Mesenchymal stem cell (in vitro differentiated cells and primary cell): ENCODE data around the gene SLC38A4.

Experiments
- DNase-seq: peaks from one replicate; pipeline ENCODE4 v3.0.0-alpha.2; 2013
- H2AFZ ChIP-seq: one replicate; pipeline ENCODE4 v1.6.1; 2013; ENCODE audit warnings: low read depth, mild to moderate bottlenecking, control low read depth, inconsistent platforms, low read length, moderate library complexity
- H2AK5ac ChIP-seq: 2 replicates; pipeline ENCODE4 v1.6.1; 2013; ENCODE audit warnings: low read length, moderate library complexity, mild to moderate bottlenecking, inconsistent platforms; ENCODE audit not compliant: severe bottlenecking
- H2BK120ac ChIP-seq: one replicate; pipeline ENCODE4 v1.6.1; 2013; ENCODE audit warnings: low read depth, mild to moderate bottlenecking, inconsistent platforms, low read length, moderate library complexity
- H2BK12ac ChIP-seq, 2 experiments: one replicate each; pipeline ENCODE4 v1.6.1; 2013; ENCODE audit warnings: inconsistent platforms in 2 of 2, low read length in 2 of 2, mild to moderate bottlenecking in 2 of 2, moderate library complexity in 2 of 2, control low read depth in 1 of 2
- H2BK15ac ChIP-seq: one replicate; pipeline ENCODE4 v1.6.1; 2013; ENCODE audit warnings: mild to moderate bottlenecking, low read depth, inconsistent platforms; ENCODE audit not compliant: poor library complexity, severe bottlenecking
- H2BK5ac ChIP-seq: 2 replicates; pipeline ENCODE4 v1.6.1; 2013; ENCODE audit warnings: low read depth, mild to moderate bottlenecking, low read length, control low read depth, inconsistent platforms; ENCODE audit not compliant: poor library complexity, severe bottlenecking
- H3K14ac ChIP-seq, 2 experiments: one replicate each; pipeline ENCODE4 v1.6.1; 2013; ENCODE audit warnings: inconsistent platforms in 2 of 2, low read length in 2 of 2, control low read depth in 1 of 2, mild to moderate bottlenecking in 1 of 2, moderate library complexity in 1 of 2
- H3K18ac ChIP-seq, 2 experiments: one replicate each; pipeline ENCODE4 v1.6.1; 2013; ENCODE audit warnings: inconsistent platforms in 2 of 2, low read length in 2 of 2, control low read depth in 1 of 2, low read depth in 1 of 2, mild to moderate bottlenecking in 1 of 2
- H3K23ac ChIP-seq, 2 experiments: one replicate each; pipeline ENCODE4 v1.6.1; 2013; ENCODE audit warnings: inconsistent platforms in 2 of 2, low read length in 2 of 2, mild to moderate bottlenecking in 2 of 2, moderate library complexity in 2 of 2, control low read depth in 1 of 2
- H3K27ac ChIP-seq: 2 replicates; pipeline ENCODE4 v1.5.1; 2013; ENCODE audit warnings: mild to moderate bottlenecking, moderate library complexity, low read length, control low read depth, inconsistent platforms; ENCODE audit not compliant: poor library complexity, severe bottlenecking
- H3K27me3 ChIP-seq, 2 experiments: 2 replicates each; pipeline versions ENCODE4 v1.6.1 to v1.7.0; 2013; ENCODE audit warnings: low read length in 2 of 2, mild to moderate bottlenecking in 2 of 2, moderate library complexity in 2 of 2, control low read depth in 1 of 2, inconsistent platforms in 1 of 2; ENCODE audit not compliant: control insufficient read depth in 1 of 2, insufficient read depth in 1 of 2
- H3K36me3 ChIP-seq, 2 experiments: 2 replicates each; pipeline versions ENCODE4 v1.6.1 to v1.7.0; 2013; ENCODE audit warnings: low read length in 2 of 2, control low read depth in 1 of 2, inconsistent platforms in 1 of 2, low read depth in 1 of 2, mild to moderate bottlenecking in 1 of 2; ENCODE audit not compliant: insufficient read depth in 2 of 2, control insufficient read depth in 1 of 2
- H3K4ac ChIP-seq, 2 experiments: one replicate each; pipeline ENCODE4 v1.6.1; 2013; ENCODE audit warnings: inconsistent platforms in 2 of 2, low read length in 2 of 2, mild to moderate bottlenecking in 2 of 2, moderate library complexity in 2 of 2, control low read depth in 1 of 2, low read depth in 1 of 2
- H3K4me1 ChIP-seq: 2 replicates; pipeline ENCODE4 v1.6.1; 2013; ENCODE audit warnings: low read depth, low read length, control low read depth; ENCODE audit not compliant: control insufficient read depth, insufficient read depth
- H3K4me2 ChIP-seq: 2 replicates; pipeline ENCODE4 v1.6.1; 2013; ENCODE audit warnings: low read length, mild to moderate bottlenecking, inconsistent platforms; ENCODE audit not compliant: poor library complexity, severe bottlenecking
- H3K4me3 ChIP-seq, 2 experiments: 2 replicates each; pipeline versions ENCODE4 v1.5.1 to v1.7.0; 2013; ENCODE audit warnings: low read length in 2 of 2, mild to moderate bottlenecking in 2 of 2, control low read depth in 1 of 2, low read depth in 1 of 2; ENCODE audit not compliant: insufficient read depth in 1 of 2
- H3K79me1 ChIP-seq: replicated peaks from 2 replicates; pipeline ENCODE4 v1.6.1; 2013; ENCODE audit warnings: mild to moderate bottlenecking, control low read depth, low read length, inconsistent platforms; ENCODE audit not compliant: poor library complexity, severe bottlenecking
- H3K9ac ChIP-seq: 2 replicates; pipeline ENCODE4 v1.7.0; 2013; ENCODE audit warnings: mild to moderate bottlenecking, low read length, moderate library complexity
- H3K9me3 ChIP-seq: 2 replicates; pipeline ENCODE4 v1.7.0; 2013; ENCODE audit warnings: mild to moderate bottlenecking, low read length; ENCODE audit not compliant: control insufficient read depth
- H4K8ac ChIP-seq: one replicate; pipeline ENCODE4 v1.6.1; 2013; ENCODE audit warnings: inconsistent platforms, mild to moderate bottlenecking, low read length, moderate library complexity
- H4K91ac ChIP-seq: one replicate; pipeline ENCODE4 v1.6.1; 2013; ENCODE audit warnings: mild to moderate bottlenecking, low read length, inconsistent platforms
- WGBS: methylation state at CpG from one replicate; pipeline ENCODE4 v1.1.7; 2013; ENCODE audit warnings: mixed read lengths; 5-methylcytosine and 5-hydroxymethylcytosine counted together

SLC38A4 gene

DNA sequence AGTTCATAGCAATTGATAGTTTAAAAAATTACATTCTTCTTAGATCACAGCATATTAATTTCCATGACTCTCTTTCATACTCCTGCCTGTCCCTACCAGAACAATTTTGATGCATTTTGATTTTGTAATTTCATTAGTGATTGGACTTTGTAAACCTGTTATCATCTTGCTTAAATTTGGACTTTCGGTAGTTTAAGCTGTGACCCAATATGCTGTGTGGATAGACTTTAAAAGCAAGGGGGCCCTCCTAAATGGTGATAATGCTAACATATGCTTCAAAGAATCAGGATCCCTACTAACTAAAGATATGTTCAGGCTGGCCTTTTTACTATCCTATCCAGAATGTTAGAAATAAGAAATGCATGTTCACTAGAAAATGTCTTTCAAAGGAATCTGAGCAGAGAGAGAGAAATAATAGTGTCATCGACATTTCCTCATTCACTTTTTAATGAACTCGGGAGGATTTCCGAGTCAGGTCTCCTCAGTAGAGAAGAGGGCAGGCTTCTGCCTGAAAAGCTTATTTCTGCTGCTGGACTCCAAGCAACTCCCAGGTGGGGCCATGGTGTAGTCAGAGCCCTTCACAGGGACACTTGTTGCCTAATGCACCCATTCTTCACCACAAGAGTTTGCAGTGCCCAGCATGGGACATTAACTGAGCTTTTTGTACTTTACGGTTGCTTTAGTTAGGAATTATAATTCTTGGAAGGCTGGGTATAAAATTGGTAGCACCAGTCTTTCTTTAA lies 16.7 kb downstream of the SLC38A4 start:
- H3K14ac ChIP-seq: no peak overlapping the region
- H3K4me2 ChIP-seq: no peak overlapping the region
- H3K23ac ChIP-seq: no peak overlapping the region
- no peak overlapping the region for H3K4ac ChIP-seq
- H2BK120ac ChIP-seq: no peak overlapping the region
- H3K9me3 ChIP-seq: no peaks in the 10 kb centered on the region
- no peak overlapping the region for H3K4me3 ChIP-seq
- no peak for DNase-seq
- no peak overlapping the region for H2AK5ac ChIP-seq
- H3K9ac ChIP-seq: no peak overlapping the region
- H2BK12ac ChIP-seq: no peak overlapping the region
- no peak overlapping the region for H2BK5ac ChIP-seq
- H3K4me1 ChIP-seq: no peaks in the 10 kb centered on the region
- H2AFZ ChIP-seq: no peak overlapping the region
- H3K27me3 ChIP-seq: no peaks in the 10 kb centered on the region
- no peak overlapping the region for H3K18ac ChIP-seq
- H3K36me3 ChIP-seq: no peaks in the 10 kb centered on the region
- H3K27ac ChIP-seq: no peak overlapping the region
- H4K91ac ChIP-seq: no peak overlapping the region
- H4K8ac ChIP-seq: no peak overlapping the region
- 73% methylated on average over 5 of the region's 5 CpGs for WGBS
- H3K79me1 ChIP-seq: no peaks in the 10 kb centered on the region
- H2BK15ac ChIP-seq: no peak overlapping the region

DNA sequence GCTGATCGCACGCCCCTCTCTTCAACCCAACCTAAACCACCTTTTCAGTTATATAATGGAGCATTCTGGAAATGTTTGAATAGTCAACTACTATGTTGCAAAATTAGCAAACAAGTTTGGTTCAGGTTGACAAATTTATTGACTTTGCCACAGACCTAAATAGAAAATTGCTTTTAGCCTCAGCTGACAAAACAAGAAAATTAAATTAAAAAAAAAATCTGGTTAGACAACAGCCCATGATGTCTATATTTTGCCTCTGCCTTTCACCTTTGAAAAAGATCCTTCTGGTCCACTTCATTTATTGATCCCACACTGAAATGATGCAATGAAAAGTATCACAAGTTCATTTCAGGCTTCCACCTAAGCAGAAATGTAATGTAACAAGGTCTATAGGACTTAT lies 17.5 kb downstream of the SLC38A4 start:
- no peak overlapping the region for H3K23ac ChIP-seq
- no peaks in the 10 kb centered on the region for H3K4me1 ChIP-seq
- H3K4me3 ChIP-seq: no peak overlapping the region
- H2BK12ac ChIP-seq: no peak overlapping the region
- H3K79me1 ChIP-seq: no peaks in the 10 kb centered on the region
- H2BK5ac ChIP-seq: no peak overlapping the region
- no peaks in the 10 kb centered on the region for H3K9me3 ChIP-seq
- no peak overlapping the region for H3K18ac ChIP-seq
- no peak for DNase-seq
- no CpG with 5 or more reads among the region's 2 CpGs for whole genome bisulfite sequencing
- no peak overlapping the region for H2BK15ac ChIP-seq
- H3K27ac ChIP-seq: no peak overlapping the region
- no peak overlapping the region for H3K4ac ChIP-seq
- no peak overlapping the region for H3K4me2 ChIP-seq
- H2AK5ac ChIP-seq: no peak overlapping the region
- no peak overlapping the region for H3K9ac ChIP-seq
- no peaks in the 10 kb centered on the region for H3K27me3 ChIP-seq
- H4K8ac ChIP-seq: no peak overlapping the region
- no peaks in the 10 kb centered on the region for H3K36me3 ChIP-seq
- H2AFZ ChIP-seq: no peak overlapping the region
- H3K14ac ChIP-seq: no peak overlapping the region
- H2BK120ac ChIP-seq: no peak overlapping the region
- H4K91ac ChIP-seq: no peak overlapping the region

DNA sequence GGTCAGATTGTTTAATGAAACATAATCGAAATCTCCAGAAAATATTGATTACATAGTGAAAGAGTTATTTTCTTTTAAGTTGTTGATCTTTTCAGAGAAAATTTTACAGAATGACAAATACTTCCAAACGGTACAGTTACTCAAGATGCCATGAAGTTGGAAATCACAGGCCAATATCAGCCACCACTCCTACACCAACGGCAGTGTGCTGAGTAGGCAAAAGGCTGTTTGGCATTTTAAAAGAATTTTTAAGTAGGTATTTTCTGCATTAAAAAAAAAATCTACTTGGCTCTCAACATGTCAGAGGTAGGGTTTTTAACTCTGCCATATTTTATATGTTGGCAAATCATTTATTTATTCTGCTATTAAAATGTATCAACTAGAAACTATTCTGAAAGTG lies 21.7 kb downstream of the SLC38A4 start:
- no peak overlapping the region for H3K18ac ChIP-seq
- no peaks in the 10 kb centered on the region for H3K79me1 ChIP-seq
- H3K36me3 ChIP-seq: no peaks in the 10 kb centered on the region
- H3K27ac ChIP-seq: no peak overlapping the region
- no CpG with 5 or more reads among the region's 3 CpGs for WGBS
- no peak overlapping the region for H2AK5ac ChIP-seq
- H2AFZ ChIP-seq: no peak overlapping the region
- H3K23ac ChIP-seq: no peak overlapping the region
- H3K4me1 ChIP-seq: no peaks in the 10 kb centered on the region
- DNase-seq: no peak
- H3K27me3 ChIP-seq: no peaks in the 10 kb centered on the region
- H2BK120ac ChIP-seq: no peak overlapping the region
- H3K9me3 ChIP-seq: no peaks in the 10 kb centered on the region
- no peak overlapping the region for H3K9ac ChIP-seq
- no peak overlapping the region for H3K4me2 ChIP-seq
- no peak overlapping the region for H2BK12ac ChIP-seq
- no peak overlapping the region for H3K4ac ChIP-seq
- H4K8ac ChIP-seq: no peak overlapping the region
- no peak overlapping the region for H3K14ac ChIP-seq
- no peak overlapping the region for H2BK5ac ChIP-seq
- H2BK15ac ChIP-seq: no peak overlapping the region
- H3K4me3 ChIP-seq: no peak overlapping the region
- H4K91ac ChIP-seq: no peak overlapping the region

DNA sequence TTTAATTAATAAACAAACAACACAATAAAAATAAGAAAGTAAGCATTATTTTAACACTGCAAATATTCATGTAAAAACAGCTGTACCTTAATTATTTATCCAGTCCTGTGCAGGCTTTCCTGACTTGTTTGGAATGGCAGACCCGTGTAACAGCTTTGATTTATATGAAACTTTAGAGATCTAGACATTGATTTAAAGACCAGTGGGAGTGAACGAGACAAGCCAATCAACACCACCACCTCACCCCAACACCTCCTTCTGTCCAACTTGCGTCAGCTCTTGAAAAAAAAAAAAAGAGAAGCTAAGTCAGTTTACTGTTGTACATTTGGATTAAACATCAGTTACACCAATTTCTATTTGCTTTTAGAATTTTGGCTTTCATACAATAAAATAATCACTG lies 22.3 kb downstream of the SLC38A4 start:
- no peak overlapping the region for H3K18ac ChIP-seq
- H2AFZ ChIP-seq: no peak overlapping the region
- H4K8ac ChIP-seq: no peak overlapping the region
- no peak for DNase-seq
- no peak overlapping the region for H3K23ac ChIP-seq
- no peak overlapping the region for H3K9ac ChIP-seq
- no peaks in the 10 kb centered on the region for H3K27me3 ChIP-seq
- no peak overlapping the region for H2BK12ac ChIP-seq
- H3K14ac ChIP-seq: no peak overlapping the region
- no peaks in the 10 kb centered on the region for H3K36me3 ChIP-seq
- no peak overlapping the region for H2BK120ac ChIP-seq
- no peak overlapping the region for H2BK5ac ChIP-seq
- no peak overlapping the region for H2BK15ac ChIP-seq
- no peak overlapping the region for H4K91ac ChIP-seq
- H3K9me3 ChIP-seq: no peaks in the 10 kb centered on the region
- H3K27ac ChIP-seq: no peak overlapping the region
- no peak overlapping the region for H3K4me2 ChIP-seq
- H3K4me1 ChIP-seq: no peaks in the 10 kb centered on the region
- H3K4ac ChIP-seq: no peak overlapping the region
- no peak overlapping the region for H2AK5ac ChIP-seq
- WGBS: no CpG with 5 or more reads among the region's 3 CpGs
- H3K4me3 ChIP-seq: no peak overlapping the region
- no peaks in the 10 kb centered on the region for H3K79me1 ChIP-seq
